ENCODE data around the gene SNRNP48. TPM values are rescaled to one million over a fixed set of nuclear protein-coding genes. Genes with fewer than 3 reads are reported as not detected.

The SNRNP48 gene
- total RNA-seq, 2 donors from 2014 or later = 6.4 to 18.4 TPM

GRCh38 chr6:7632501-7633290 is 42.7 kb downstream of the SNRNP48 start:
- TF ChIP-seq, protein P1, sequence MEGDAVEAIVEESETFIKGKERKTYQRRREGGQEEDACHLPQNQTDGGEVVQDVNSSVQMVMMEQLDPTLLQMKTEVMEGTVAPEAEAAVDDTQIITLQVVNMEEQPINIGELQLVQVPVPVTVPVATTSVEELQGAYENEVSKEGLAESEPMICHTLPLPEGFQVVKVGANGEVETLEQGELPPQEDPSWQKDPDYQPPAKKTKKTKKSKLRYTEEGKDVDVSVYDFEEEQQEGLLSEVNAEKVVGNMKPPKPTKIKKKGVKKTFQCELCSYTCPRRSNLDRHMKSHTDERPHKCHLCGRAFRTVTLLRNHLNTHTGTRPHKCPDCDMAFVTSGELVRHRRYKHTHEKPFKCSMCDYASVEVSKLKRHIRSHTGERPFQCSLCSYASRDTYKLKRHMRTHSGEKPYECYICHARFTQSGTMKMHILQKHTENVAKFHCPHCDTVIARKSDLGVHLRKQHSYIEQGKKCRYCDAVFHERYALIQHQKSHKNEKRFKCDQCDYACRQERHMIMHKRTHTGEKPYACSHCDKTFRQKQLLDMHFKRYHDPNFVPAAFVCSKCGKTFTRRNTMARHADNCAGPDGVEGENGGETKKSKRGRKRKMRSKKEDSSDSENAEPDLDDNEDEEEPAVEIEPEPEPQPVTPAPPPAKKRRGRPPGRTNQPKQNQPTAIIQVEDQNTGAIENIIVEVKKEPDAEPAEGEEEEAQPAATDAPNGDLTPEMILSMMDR (IDR thresholded peaks at IDR 0.05) = no peak
- no peaks in the 10 kb centered on the region for H3K9me3 ChIP-seq
- H3K27ac ChIP-seq = no peak overlapping the region
- no peaks in the 10 kb centered on the region for H3K36me3 ChIP-seq
- no peaks in the 10 kb centered on the region for H3K4me1 ChIP-seq (ENCODE audit: control insufficient read depth in 1 of 2, low read depth in 2 of 2)
- ATAC-seq (ENCODE audit: insufficient number of reproducible peaks, low FRiP score, low read depth) (no peak), DNase-seq (ENCODE audit: low spot score) (no peak)
- no peak overlapping the region for H3K4me3 ChIP-seq
- H3K27me3 ChIP-seq (replicated peaks; ENCODE audit: insufficient read depth) = no peaks in the 10 kb centered on the region

GRCh38 chr6:7633361-7633760 is 43.4 kb downstream of the SNRNP48 start:
- TF ChIP-seq, protein P1 (IDR thresholded peaks at IDR 0.05) = no peak
- DNase-seq (ENCODE audit: low spot score) = no peak

DNA sequence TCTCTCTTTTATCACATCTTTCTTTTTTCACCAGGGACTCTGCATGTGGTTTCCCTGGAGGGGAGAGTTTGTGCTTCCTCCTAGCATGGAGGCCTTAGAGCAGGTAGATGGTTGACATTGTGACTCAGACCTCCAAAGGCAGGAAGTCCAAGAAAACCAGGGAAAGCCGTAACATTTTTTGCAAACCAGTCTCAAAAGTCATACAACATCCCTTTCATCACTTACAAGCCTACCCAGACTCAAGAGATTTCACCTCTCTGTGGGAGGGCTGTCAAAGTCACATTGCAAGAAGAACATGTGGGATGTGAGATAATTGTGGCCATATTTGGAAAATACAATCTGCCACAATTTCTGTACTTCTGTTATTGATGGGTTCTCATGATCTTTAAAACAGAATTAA is 46.2 kb downstream of the SNRNP48 start:
- TF ChIP-seq, protein P1 (IDR thresholded peaks at IDR 0.05) = no peak
- Histone ChIP-seq H3K4me3 (no peak overlapping the region), H3K36me3 (no peaks in the 10 kb centered on the region), H3K27ac (no peak overlapping the region), H3K9me3 (no peaks in the 10 kb centered on the region), H3K4me1 (ENCODE audit: control insufficient read depth in 1 of 2, low read depth in 2 of 2) (no peaks in the 10 kb centered on the region), H3K27me3 (replicated peaks; ENCODE audit: insufficient read depth) (no peaks in the 10 kb centered on the region)
- ATAC-seq (ENCODE audit: insufficient number of reproducible peaks, low FRiP score, low read depth) = no peak
- DNase-seq (ENCODE audit: low spot score) = no peak

More at GRCh38 chr6:7633361-7633760, 43.4 kb downstream of the SNRNP48 start:
- Histone ChIP-seq H3K27ac (no peak overlapping the region), H3K4me1 (ENCODE audit: control insufficient read depth in 1 of 2, low read depth in 2 of 2) (no peaks in the 10 kb centered on the region), H3K4me3 (no peak overlapping the region), H3K27me3 (replicated peaks; ENCODE audit: insufficient read depth) (no peaks in the 10 kb centered on the region), H3K36me3 (no peaks in the 10 kb centered on the region), H3K9me3 (no peaks in the 10 kb centered on the region)
- no peak for ATAC-seq (ENCODE audit: insufficient number of reproducible peaks, low FRiP score, low read depth)

DNA sequence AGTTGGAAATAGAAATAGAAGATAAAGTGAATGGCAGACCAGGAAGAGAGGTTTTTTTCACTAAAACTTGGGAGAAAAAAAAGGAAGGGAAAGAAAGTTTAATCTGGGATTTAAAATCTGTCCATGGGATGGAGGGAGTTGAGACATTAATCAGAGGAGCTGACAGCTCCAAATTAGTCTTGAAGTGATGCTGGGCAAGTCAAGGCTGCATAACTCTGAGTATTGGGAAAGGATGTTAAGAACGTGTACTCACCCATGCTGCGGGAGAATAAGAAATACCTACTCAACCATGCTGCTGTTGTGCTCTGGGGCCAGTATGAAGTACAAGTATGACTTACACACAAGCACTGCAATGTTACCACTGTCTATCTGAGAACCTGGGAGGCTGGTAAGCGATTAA is 47.5 kb downstream of the SNRNP48 start:
- no peak for DNase-seq (ENCODE audit: low spot score)
- H3K36me3 ChIP-seq = no peaks in the 10 kb centered on the region
- ATAC-seq (ENCODE audit: insufficient number of reproducible peaks, low FRiP score, low read depth) = no peak
- no peak overlapping the region for H3K4me3 ChIP-seq
- H3K4me1 ChIP-seq (ENCODE audit: control insufficient read depth in 1 of 2, low read depth in 2 of 2) = no peaks in the 10 kb centered on the region
- no peak overlapping the region for H3K27ac ChIP-seq
- no peaks in the 10 kb centered on the region for H3K27me3 ChIP-seq (replicated peaks; ENCODE audit: insufficient read depth)
- no peaks in the 10 kb centered on the region for H3K9me3 ChIP-seq
- TF ChIP-seq, protein P1 (IDR thresholded peaks at IDR 0.05) = no peak

- DNase-seq (ENCODE audit: low spot score) (no peak), ATAC-seq (ENCODE audit: insufficient number of reproducible peaks, low FRiP score, low read depth) (no peak)
- H3K4me1 ChIP-seq (ENCODE audit: control insufficient read depth in 1 of 2, low read depth in 2 of 2) = no peaks in the 10 kb centered on the region
- no peaks in the 10 kb centered on the region for H3K36me3 ChIP-seq
- no peaks in the 10 kb centered on the region for H3K9me3 ChIP-seq
- no peak overlapping the region for H3K27ac ChIP-seq
- TF ChIP-seq, protein P1 (IDR thresholded peaks at IDR 0.05) = no peak
- no peak overlapping the region for H3K4me3 ChIP-seq
- H3K27me3 ChIP-seq (replicated peaks; ENCODE audit: insufficient read depth) = no peaks in the 10 kb centered on the region
These were observed 49.4 kb downstream of the SNRNP48 start for GRCh38 chr6:7639427-7639826.
